GM12878 (cell line): ENCODE results near the gene KRTAP9-9.

Experiments used
- CTCF ChIP-seq, 3 experiments: IDR thresholded peaks in 2 of 3; conservative IDR thresholded peaks in 1 of 3; 2 replicates each; pipeline ENCODE4 v1.5.1; 2011; ENCODE audit warnings: low read depth in 3 of 3, low read length in 3 of 3, mild to moderate bottlenecking in 3 of 3, control low read depth in 2 of 3, moderate library complexity in 2 of 3, inconsistent platforms in 1 of 3, mixed read lengths in 1 of 3; ENCODE audit not compliant: control insufficient read depth in 2 of 3, insufficient read depth in 1 of 3; ENCODE audit errors: extremely low read depth in 1 of 3
- EP300 ChIP-seq, 2 experiments: fragments of 150-350 bp in 1 of 2; IDR thresholded peaks; 2 replicates each; pipeline ENCODE4 v1.6.1; 2011 to 2012; ENCODE audit warnings: low read depth in 2 of 2, low read length in 2 of 2, borderline replicate concordance in 1 of 2, improper control_type of control experiment in 1 of 2, inconsistent platforms in 1 of 2; ENCODE audit not compliant: control insufficient read depth in 1 of 2
- ETV6 ChIP-seq, 2 experiments: fragments of 450-650 bp in 1 of 2; IDR thresholded peaks in 1 of 2; conservative IDR thresholded peaks in 1 of 2; 2 replicates each; pipeline ENCODE4 v1.6.1; 2014; ENCODE audit warnings: antibody characterized with exemption in 1 of 2, borderline replicate concordance in 1 of 2, low read depth in 1 of 2, mild to moderate bottlenecking in 1 of 2, moderate library complexity in 1 of 2
- MEF2A ChIP-seq: IDR thresholded peaks from 2 replicates; pipeline ENCODE4 v1.6.1; 2011; ENCODE audit warnings: low read depth, mild to moderate bottlenecking, low read length, moderate library complexity; ENCODE audit not compliant: insufficient read depth
- NFYB ChIP-seq: IDR thresholded peaks from 2 replicates; pipeline ENCODE4 v1.6.1; 2011; ENCODE audit warnings: low read depth, mild to moderate bottlenecking, low read length, improper control_type of control experiment, moderate library complexity; ENCODE audit not compliant: insufficient read depth
- NR2F1 ChIP-seq: fragments of 450-650 bp; conservative IDR thresholded peaks from 2 replicates; pipeline ENCODE4 v1.6.1; 2017; ENCODE audit warnings: mild to moderate bottlenecking
- POLR2AphosphoS2 ChIP-seq: IDR thresholded peaks from 2 replicates; pipeline ENCODE4 v1.6.1; 2011; ENCODE audit warnings: low read depth, mild to moderate bottlenecking, low read length, improper control_type of control experiment, moderate library complexity
- RAD21 ChIP-seq: IDR thresholded peaks from 2 replicates; pipeline ENCODE4 v1.6.1; 2011; ENCODE audit warnings: mild to moderate bottlenecking, low read depth, low read length, moderate library complexity; ENCODE audit not compliant: insufficient read depth
- RFX5 ChIP-seq: IDR thresholded peaks from 2 replicates; pipeline ENCODE4 v1.6.1; 2011; ENCODE audit warnings: low read depth, low read length, improper control_type of control experiment
- SIN3A ChIP-seq: IDR thresholded peaks from 2 replicates; pipeline ENCODE4 v1.6.1; 2012; ENCODE audit warnings: low read depth, low read length, improper control_type of control experiment
- SP1 ChIP-seq: IDR thresholded peaks from one replicate; pipeline ENCODE4 v1.6.1; 2011; ENCODE audit warnings: low read depth, low read length
- TCF12 ChIP-seq: IDR thresholded peaks from 2 replicates; pipeline ENCODE4 v1.6.1; 2011; ENCODE audit warnings: low read depth, mild to moderate bottlenecking, low read length
- ZNF217 ChIP-seq: fragments of 450-650 bp; IDR thresholded peaks from 2 replicates; pipeline ENCODE4 v1.6.1; 2017; ENCODE audit warnings: antibody characterized with exemption, mild to moderate bottlenecking
- TF ChIP-seq, protein P1 (sequence below): fragments of 450-650 bp; IDR thresholded peaks from 2 replicates; pipeline ENCODE4 v1.6.1; 2017; ENCODE audit warnings: antibody characterized with exemption, mild to moderate bottlenecking, moderate library complexity

- no peak for TF ChIP-seq CTCF (IDR thresholded peaks at IDR 0.05 in 2 of 3, conservative IDR thresholded peaks at IDR 0.05 in 1 of 3; ENCODE audit: control insufficient read depth in 2 of 3, extremely low read depth in 1 of 3, insufficient read depth in 1 of 3, low read depth in 3 of 3, low read length in 3 of 3)
- TF ChIP-seq RFX5, result no peak
- TF ChIP-seq ETV6 (conservative IDR thresholded peaks at IDR 0.05 in 1 of 2, IDR thresholded peaks at IDR 0.05 in 1 of 2; ENCODE audit: borderline replicate concordance in 1 of 2, low read depth in 1 of 2), result no peak
- no peak for TF ChIP-seq RAD21
- no peak for TF ChIP-seq EP300 (IDR thresholded peaks at IDR 0.05; ENCODE audit: borderline replicate concordance in 1 of 2, control insufficient read depth in 1 of 2, low read depth in 2 of 2, low read length in 2 of 2)
- no peak for TF ChIP-seq POLR2AphosphoS2
- TF ChIP-seq TCF12, result no peak
- no peak for TF ChIP-seq SP1
- no peak for TF ChIP-seq NR2F1
- TF ChIP-seq ZNF217, result no peak
- no peak for TF ChIP-seq MEF2A
- TF ChIP-seq, protein P1, sequence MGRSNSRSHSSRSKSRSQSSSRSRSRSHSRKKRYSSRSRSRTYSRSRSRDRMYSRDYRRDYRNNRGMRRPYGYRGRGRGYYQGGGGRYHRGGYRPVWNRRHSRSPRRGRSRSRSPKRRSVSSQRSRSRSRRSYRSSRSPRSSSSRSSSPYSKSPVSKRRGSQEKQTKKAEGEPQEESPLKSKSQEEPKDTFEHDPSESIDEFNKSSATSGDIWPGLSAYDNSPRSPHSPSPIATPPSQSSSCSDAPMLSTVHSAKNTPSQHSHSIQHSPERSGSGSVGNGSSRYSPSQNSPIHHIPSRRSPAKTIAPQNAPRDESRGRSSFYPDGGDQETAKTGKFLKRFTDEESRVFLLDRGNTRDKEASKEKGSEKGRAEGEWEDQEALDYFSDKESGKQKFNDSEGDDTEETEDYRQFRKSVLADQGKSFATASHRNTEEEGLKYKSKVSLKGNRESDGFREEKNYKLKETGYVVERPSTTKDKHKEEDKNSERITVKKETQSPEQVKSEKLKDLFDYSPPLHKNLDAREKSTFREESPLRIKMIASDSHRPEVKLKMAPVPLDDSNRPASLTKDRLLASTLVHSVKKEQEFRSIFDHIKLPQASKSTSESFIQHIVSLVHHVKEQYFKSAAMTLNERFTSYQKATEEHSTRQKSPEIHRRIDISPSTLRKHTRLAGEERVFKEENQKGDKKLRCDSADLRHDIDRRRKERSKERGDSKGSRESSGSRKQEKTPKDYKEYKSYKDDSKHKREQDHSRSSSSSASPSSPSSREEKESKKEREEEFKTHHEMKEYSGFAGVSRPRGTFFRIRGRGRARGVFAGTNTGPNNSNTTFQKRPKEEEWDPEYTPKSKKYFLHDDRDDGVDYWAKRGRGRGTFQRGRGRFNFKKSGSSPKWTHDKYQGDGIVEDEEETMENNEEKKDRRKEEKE, result no peak
- TF ChIP-seq SIN3A, result no peak
- no peak for TF ChIP-seq NFYB
Measured at GRCh38 chr17:41212524-41213169, 42.5 kb upstream of the KRTAP9-9 start.
